Heart left ventricle (tissue), 16 donors: ENCODE measurements around the gene GNPTG. TPM values are rescaled to one million over a fixed set of nuclear protein-coding genes. Genes with fewer than 3 reads are reported as not detected.
"Not testable (repeated sequence)": the region's sequence is repeated elsewhere in the genome, so short reads cannot be mapped to it uniquely, and the experiment has no call there.

Experiments
- ATAC-seq, 4 donors: fragments of 200-7000 bp; cut with Tn5 transposase; one replicate each; pipeline ENCODE4 v1.9.1; 2020 to 2022; ENCODE audit warnings: moderate library complexity in 4 of 4, mild to moderate bottlenecking in 3 of 4, moderate number of reproducible peaks in 1 of 4
- DNase-seq, 5 donors: peaks; one replicate each; pipeline ENCODE4 v3.0.0-alpha.2; 2020
- H3K27ac ChIP-seq, 12 donors: fragments of 200-600 bp; sonication (generic) in 4 of 12; one replicate each; pipeline versions ENCODE4 v1.5.0 to v1.8.0; 2016 to 2022; ENCODE audit warnings: mild to moderate bottlenecking in 2 of 12
- H3K27me3 ChIP-seq, 9 donors: fragments of 200-600 bp; sonication (generic) in 2 of 9; one replicate each; pipeline versions ENCODE4 v1.5.1 to v1.8.0; 2016 to 2022; ENCODE audit warnings: mild to moderate bottlenecking in 3 of 9
- H3K36me3 ChIP-seq, 9 donors: fragments of 200-600 bp; sonication (generic) in 2 of 9; one replicate each; pipeline versions ENCODE4 v1.5.0 to v1.8.0; 2018 to 2022; ENCODE audit warnings: mild to moderate bottlenecking in 2 of 9
- H3K4me1 ChIP-seq, 12 donors: fragments of 200-600 bp; sonication (generic) in 4 of 12; one replicate each; pipeline versions ENCODE4 v1.5.0 to v1.8.0; 2016 to 2022; ENCODE audit warnings: mild to moderate bottlenecking in 3 of 12
- H3K4me3 ChIP-seq, 12 donors: fragments of 200-600 bp; sonication (generic) in 4 of 12; one replicate each; pipeline versions ENCODE4 v1.5.0 to v1.8.0; 2017 to 2022; ENCODE audit warnings: mild to moderate bottlenecking in 9 of 12, moderate library complexity in 4 of 12
- H3K9me3 ChIP-seq, 12 donors: fragments of 200-600 bp; sonication (generic) in 4 of 12; one replicate each; pipeline versions ENCODE4 v1.5.0 to v1.8.0; 2016 to 2022; ENCODE audit warnings: mild to moderate bottlenecking in 1 of 12
- POLR2A ChIP-seq, 2 donors: fragments of 450-650 bp; IDR thresholded peaks; one replicate each; pipeline ENCODE4 v1.6.1; 2017; ENCODE audit warnings: antibody characterized with exemption in 2 of 2, mild to moderate bottlenecking in 2 of 2, moderate library complexity in 2 of 2
- WGBS, 4 donors: extraction: QIAGEN DNeasy Blood & Tissue Kit in 2 of 4; methylation state at CpG; one replicate each; pipeline versions ENCODE4 v1.1.5 to v1.1.7; 2013 to 2018; 5-methylcytosine and 5-hydroxymethylcytosine counted together
- intact Hi-C, 10 donors: fragments of 100-400 bp; cut with DNase I; formaldehyde crosslinking; loops; one replicate each; pipeline versions ENCODE4 v1.11.1 to v1.14.2; 2022
- polyA plus RNA-seq, 2 donors: library from polyadenylated mRNA; stranded (reverse); fragments of 200-250 nt; gene quantifications; one replicate each; pipeline ENCODE4 v1.2.3, GENCODE V29; 2013
- total RNA-seq, 9 donors: library from RNA; depleted of rRNA in 2 of 9; stranded (reverse); fragments of >200 nt in 2 of 9; fragmentation: NEBNext Ultra II Directional in 3 of 9; extraction: Animal tissue kit (Norgen Biotek cat#: 25700) in 3 of 9; gene quantifications; one replicate each; pipeline versions ENCODE4 v1.1.0 to v1.2.4, GENCODE V29; 2016 to 2023
- TF ChIP-seq, protein P1 (sequence below), 12 donors: fragments of 200-600 bp; sonication (generic) in 4 of 12; IDR thresholded peaks; one replicate each; pipeline versions ENCODE4 v1.5.0 to v1.8.0; 2018 to 2022; ENCODE audit warnings: antibody characterized with exemption in 12 of 12, mild to moderate bottlenecking in 5 of 12
- donor health status: ischemic (EF 13 %, LVEDD 7.1; RV severe dilation, severe dysfunction).
- donor health status: healthy with polysubstance abuse.
- donor health status: DM: no; HTN: yes; CAD: no.
- donor health status: DM: no; HTN: no; CAD: no.
- donor health status: ischemic (EF 25% LVEDD 6.9; RV normal size, moderate dysfunction).
- donor health status: ischemic (EF 25% LVEDD 5.7; RV mildly dilated, moderate dysfunction).
- donor health status: healthy.
- donor health status: DM: yes; HTN: yes; CAD: no.
- donor health status: ischemic (EF 35%, LVEDD 5.7; RV mildly dilated, moderate dysfunction).
- donor health status: nonischemic (EF 11% LVEDD 7.7; RV severe dilation, severe dysfunction).
- donor health status: DM: yes; HTN: yes; CAD: no.
- donor health status: PGD.
- donor health status: ischemic (EF 29% LVEDD 5.4; RV normal size, mild dysfunction).
- donor health status: nonischemic (EF 23%, LVEDD 6.1; RV moderate dilation, normal function).

Gene GNPTG
- total and polyA plus RNA-seq, 11 donors = 25.4 to 54.2 (median 31.9) TPM

DNA sequence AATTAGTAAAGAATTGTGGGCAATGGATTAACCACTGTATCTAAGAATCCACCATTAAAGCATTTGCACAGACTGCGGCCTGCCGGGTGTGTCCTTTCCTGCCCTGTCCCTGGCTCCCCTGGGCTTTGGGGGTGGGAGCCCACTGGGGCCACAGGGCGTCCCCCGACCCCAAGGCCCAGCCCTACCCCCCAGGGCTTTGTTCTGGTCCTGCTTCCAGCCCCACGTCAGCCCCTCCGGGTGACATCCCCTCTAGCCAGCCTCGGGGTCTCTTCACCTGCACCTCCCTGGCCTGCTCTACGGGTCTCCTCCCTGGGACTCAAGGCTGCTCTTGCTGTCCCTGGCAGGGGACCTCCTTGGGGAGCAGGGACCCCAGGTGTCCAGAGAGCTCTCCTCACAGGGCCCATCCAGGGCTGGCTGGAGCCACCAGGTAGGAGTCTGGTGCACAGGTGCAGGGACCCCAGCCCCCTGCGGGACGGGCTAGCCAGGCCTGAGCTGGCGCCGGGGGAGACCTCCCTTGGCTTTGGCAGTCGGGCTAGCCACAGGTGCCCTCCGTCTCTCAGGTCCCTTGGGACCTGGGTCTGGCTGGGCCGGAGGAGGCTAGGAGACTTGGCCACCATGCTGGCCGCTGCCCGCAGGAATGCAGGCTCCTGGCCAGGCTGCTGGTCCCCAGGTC is 24.6 kb upstream of the GNPTG start:
- intact Hi-C loops = no loop called here
- Histone ChIP-seq H3K27ac (peak overlapping the region in 2 of 12 donors; percentile 15 to 35), H3K9me3 (peaks cover 0 to 6% (median 0%) of the 10 kb centered on the region in 12 donors), H3K4me1 (peaks cover 0 to 34% (median 10%) of the 10 kb centered on the region in 12 donors), H3K4me3 (no peak overlapping the region), H3K27me3 (peaks cover 0 to 11% (median 2%) of the 10 kb centered on the region in 9 donors), H3K36me3 (peaks cover 0 to 39% (median 31%) of the 10 kb centered on the region in 9 donors)
- peak in 1 of 4 donors; percentile 6 for ATAC-seq
- TF ChIP-seq, protein P1, sequence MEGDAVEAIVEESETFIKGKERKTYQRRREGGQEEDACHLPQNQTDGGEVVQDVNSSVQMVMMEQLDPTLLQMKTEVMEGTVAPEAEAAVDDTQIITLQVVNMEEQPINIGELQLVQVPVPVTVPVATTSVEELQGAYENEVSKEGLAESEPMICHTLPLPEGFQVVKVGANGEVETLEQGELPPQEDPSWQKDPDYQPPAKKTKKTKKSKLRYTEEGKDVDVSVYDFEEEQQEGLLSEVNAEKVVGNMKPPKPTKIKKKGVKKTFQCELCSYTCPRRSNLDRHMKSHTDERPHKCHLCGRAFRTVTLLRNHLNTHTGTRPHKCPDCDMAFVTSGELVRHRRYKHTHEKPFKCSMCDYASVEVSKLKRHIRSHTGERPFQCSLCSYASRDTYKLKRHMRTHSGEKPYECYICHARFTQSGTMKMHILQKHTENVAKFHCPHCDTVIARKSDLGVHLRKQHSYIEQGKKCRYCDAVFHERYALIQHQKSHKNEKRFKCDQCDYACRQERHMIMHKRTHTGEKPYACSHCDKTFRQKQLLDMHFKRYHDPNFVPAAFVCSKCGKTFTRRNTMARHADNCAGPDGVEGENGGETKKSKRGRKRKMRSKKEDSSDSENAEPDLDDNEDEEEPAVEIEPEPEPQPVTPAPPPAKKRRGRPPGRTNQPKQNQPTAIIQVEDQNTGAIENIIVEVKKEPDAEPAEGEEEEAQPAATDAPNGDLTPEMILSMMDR (IDR thresholded peaks at IDR 0.05) = no peak
- no peak for TF ChIP-seq POLR2A (IDR thresholded peaks at IDR 0.05)
- WGBS, 4 donors = 60 to 72% (median 70%) methylated on average over 9 to 17 of the region's 17 CpGs
- no peak for DNase-seq

DNA sequence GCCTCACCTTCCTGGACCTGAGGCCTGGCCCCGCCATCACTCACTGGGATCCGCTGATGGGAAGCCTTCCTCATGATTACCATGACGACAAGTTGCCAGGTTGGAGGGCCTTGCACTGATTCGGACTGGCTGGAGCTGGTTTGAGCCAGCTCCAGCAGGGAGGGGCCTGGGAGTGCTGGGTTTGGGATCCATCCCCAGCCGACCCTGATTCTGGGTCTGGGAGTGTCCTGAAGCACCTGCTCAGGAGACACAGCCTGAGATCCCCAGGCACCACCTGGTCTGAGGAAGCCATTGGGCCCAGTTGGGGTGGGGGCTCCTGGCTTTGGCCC is 24.1 kb upstream of the GNPTG start:
- TF ChIP-seq POLR2A (IDR thresholded peaks at IDR 0.05) = no peak
- TF ChIP-seq, protein P1 (IDR thresholded peaks at IDR 0.05) = no peak
- WGBS, 4 donors = 68 to 74% (median 73%) methylated on average over 4 to 5 of the region's 5 CpGs; no CpG with 5 or more reads in 1 of the 4 donors
- intact Hi-C loops = no loop called here
- Histone ChIP-seq H3K4me3 (no peak overlapping the region), H3K27ac (peak overlapping the region in 1 of 12 donors; percentile 35), H3K4me1 (peaks cover 0 to 39% (median 14%) of the 10 kb centered on the region in 12 donors), H3K27me3 (peaks cover 0 to 16% (median 5%) of the 10 kb centered on the region in 9 donors), H3K36me3 (peaks cover 0 to 34% (median 27%) of the 10 kb centered on the region in 9 donors), H3K9me3 (peaks cover 0 to 6% (median 0%) of the 10 kb centered on the region in 12 donors)
- DNase-seq (no peak), ATAC-seq (no peak)

DNA sequence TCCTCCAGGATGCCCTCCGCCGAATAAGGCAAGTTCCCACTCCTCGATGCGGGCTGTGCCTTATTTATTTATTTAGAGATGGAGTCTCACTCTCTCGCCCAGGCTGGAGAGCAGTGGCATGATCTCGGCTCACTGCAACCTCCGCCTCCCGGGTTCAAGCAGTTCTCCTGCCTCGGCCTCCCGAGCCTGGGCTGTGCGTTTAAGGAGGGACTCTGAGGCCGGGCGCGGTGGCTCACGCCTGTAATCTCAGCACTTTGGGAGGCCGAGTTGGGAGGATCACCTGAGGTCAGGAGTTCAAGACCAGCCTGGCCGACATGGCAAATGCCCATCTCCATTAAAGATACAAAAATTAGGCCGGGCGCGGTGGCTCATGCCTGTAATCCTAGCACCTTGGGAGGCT is 23.6 kb upstream of the GNPTG start:
- Histone ChIP-seq H3K36me3 (peaks cover 0 to 28% (median 25%) of the 10 kb centered on the region in 9 donors), H3K27me3 (peaks cover 0 to 22% (median 11%) of the 10 kb centered on the region in 9 donors), H3K4me1 (peaks cover 0 to 44% (median 19%) of the 10 kb centered on the region in 12 donors)
- H3K27ac ChIP-seq, intact Hi-C loops, DNase-seq, H3K4me3 ChIP-seq, ATAC-seq, H3K9me3 ChIP-seq: not testable (repeated sequence)
- 89 to 91% (median 90%) methylated on average over 16 to 20 of the region's 20 CpGs for WGBS, 4 donors

DNA sequence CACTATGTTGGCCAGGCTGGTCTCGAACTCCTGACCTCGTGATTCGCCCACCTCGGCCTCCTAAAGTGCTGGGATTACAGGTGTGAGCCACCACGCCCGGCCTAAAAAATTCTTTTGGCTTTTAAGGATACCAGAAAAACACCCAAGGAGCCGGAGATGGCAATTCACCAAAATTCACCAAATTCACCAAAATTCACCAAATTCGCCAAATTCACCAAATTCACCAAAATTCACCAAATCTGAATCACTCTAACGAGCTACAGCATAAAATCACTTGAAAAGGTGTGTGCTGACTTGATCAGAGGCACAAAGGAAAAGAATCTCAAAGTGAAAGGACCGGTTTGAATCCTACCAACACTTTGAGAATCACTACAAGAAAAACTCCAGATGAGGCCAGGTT is 22.8 kb upstream of the GNPTG start:
- H3K9me3 ChIP-seq, ATAC-seq, intact Hi-C loops, H3K27ac ChIP-seq, H3K4me3 ChIP-seq, DNase-seq: not testable (repeated sequence)
- peaks cover 0 to 53% (median 24%) of the 10 kb centered on the region in 12 donors for H3K4me1 ChIP-seq
- WGBS, 4 donors = 92 to 94% (median 93%) methylated on average over 10 of the region's 10 CpGs
- peaks cover 0 to 20% (median 16%) of the 10 kb centered on the region in 9 donors for H3K36me3 ChIP-seq
- H3K27me3 ChIP-seq = peaks cover 3 to 30% (median 18%) of the 10 kb centered on the region in 9 donors

DNA sequence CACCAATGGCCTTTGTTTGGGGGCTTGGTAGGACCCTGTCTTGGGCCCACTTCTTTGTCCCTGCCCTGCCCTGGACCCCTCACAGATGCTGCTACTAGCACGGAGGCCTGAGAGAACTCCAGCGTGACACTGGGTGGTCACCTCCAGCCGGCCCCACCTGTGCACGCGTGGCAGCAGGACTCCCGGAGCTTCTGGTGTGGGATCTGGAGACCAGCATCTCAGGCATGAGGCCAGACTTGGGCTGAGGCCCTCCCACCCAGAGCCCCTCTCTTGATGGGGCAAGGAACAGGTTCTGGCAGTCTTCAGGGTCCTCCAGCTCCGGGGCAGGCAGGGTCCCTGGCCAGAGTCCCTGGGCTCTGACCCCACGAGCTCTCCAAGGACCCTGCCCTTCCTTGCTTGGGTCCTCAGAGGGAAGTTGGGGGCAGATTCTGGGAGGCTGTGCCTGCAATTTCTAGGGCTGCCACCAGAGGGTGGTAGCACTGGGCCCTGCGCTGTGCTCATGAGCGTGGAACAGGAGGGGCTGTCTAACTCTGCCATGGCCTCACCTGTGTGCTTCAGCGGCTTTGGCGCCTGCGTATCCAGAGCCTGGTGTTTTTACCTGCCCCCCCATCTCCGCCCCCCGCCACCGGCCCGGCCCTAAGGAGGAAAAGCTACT is 21.3 kb upstream of the GNPTG start:
- 62 to 79% (median 69%) methylated on average over 11 to 17 of the region's 17 CpGs for WGBS, 4 donors
- H3K4me3 ChIP-seq = no peak overlapping the region
- peaks cover 8 to 44% (median 30%) of the 10 kb centered on the region in 9 donors for H3K27me3 ChIP-seq
- no peak for ATAC-seq
- H3K4me1 ChIP-seq = peaks cover 0 to 60% (median 28%) of the 10 kb centered on the region in 12 donors
- H3K36me3 ChIP-seq = peaks cover 0 to 6% (median 2%) of the 10 kb centered on the region in 9 donors
- no peak overlapping the region for H3K27ac ChIP-seq
- peaks cover 0 to 6% (median 0%) of the 10 kb centered on the region in 12 donors for H3K9me3 ChIP-seq
- no peak for TF ChIP-seq POLR2A (IDR thresholded peaks at IDR 0.05)
- TF ChIP-seq, protein P1 (IDR thresholded peaks at IDR 0.05) = peak in 7 of 12 donors; percentile 14 to 41 (median 35)
- no peak for DNase-seq
- intact Hi-C loops = no loop called here
